ENCODE results near the gene APOB. TPM values are rescaled to one million over a fixed set of nuclear protein-coding genes. Genes with fewer than 3 reads are reported as not detected.

Gene APOB
- total RNA-seq, 3 donors from 2014 or later, result 3.2 to 5.6 (median 4.3) TPM

- intact Hi-C loops (cut with DNase I; ENCODE audit: low total_unique reads), result no loop called here
- H3K4me1 ChIP-seq, result no peaks in the 10 kb centered on the region
- no peak for DNase-seq (ENCODE audit: low spot score in 2 of 2)
- H3K36me3 ChIP-seq, result no peaks in the 10 kb centered on the region
- no peak overlapping the region for H3K4me3 ChIP-seq
- H3K9me3 ChIP-seq, result no peaks in the 10 kb centered on the region
- no peak for TF ChIP-seq POLR2A (IDR thresholded peaks at IDR 0.05)
- no peak for TF ChIP-seq CTCF (IDR thresholded peaks at IDR 0.05)
- no peak for TF ChIP-seq POLR2AphosphoS5 (IDR thresholded peaks at IDR 0.05)
- H3K27me3 ChIP-seq, result no peaks in the 10 kb centered on the region
- H3K27ac ChIP-seq, result no peak overlapping the region
Measured at GRCh38 chr2:21052044-21052443, 8.2 kb upstream of the APOB start.

DNA sequence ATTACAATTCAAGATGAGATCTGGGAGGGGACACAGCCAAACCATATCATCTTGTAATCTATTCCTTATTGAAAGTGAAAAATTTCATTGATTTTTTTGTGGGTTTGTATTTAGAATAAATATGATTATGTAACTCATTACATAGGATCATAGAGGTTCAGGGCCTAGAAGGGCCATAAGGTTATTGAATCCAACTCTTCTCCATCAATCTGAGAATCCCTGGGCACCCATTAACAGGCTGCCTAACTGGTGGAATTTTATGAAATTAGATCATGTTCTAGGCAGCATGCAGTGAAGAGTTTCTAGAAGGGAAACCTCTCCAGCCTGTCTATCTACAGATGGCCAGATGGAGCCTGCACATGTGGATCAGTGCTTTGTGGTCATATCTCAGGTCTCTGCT, 6.3 kb upstream of the APOB start:
- intact Hi-C loops (cut with DNase I; ENCODE audit: low total_unique reads), result no loop called here
- Histone ChIP-seq H3K27me3 (peaks cover 0 to 4% of the 10 kb centered on the region in 2 donors), H3K36me3 (no peaks in the 10 kb centered on the region), H3K4me1 (no peaks in the 10 kb centered on the region), H3K27ac (no peak overlapping the region), H3K4me3 (no peak overlapping the region), H3K9me3 (no peaks in the 10 kb centered on the region)
- DNase-seq (ENCODE audit: low spot score in 2 of 2), result no peak
- TF ChIP-seq POLR2A (IDR thresholded peaks at IDR 0.05) (no peak), CTCF (IDR thresholded peaks at IDR 0.05) (no peak), POLR2AphosphoS5 (IDR thresholded peaks at IDR 0.05) (no peak)

- no peaks in the 10 kb centered on the region for H3K9me3 ChIP-seq
- DNase-seq (ENCODE audit: low spot score in 2 of 2), result no peak
- H3K4me1 ChIP-seq, result no peaks in the 10 kb centered on the region
- H3K36me3 ChIP-seq, result no peaks in the 10 kb centered on the region
- intact Hi-C loops (cut with DNase I; ENCODE audit: low total_unique reads), result no loop called here
- peaks cover 0 to 23% of the 10 kb centered on the region in 2 donors for H3K27me3 ChIP-seq
- TF ChIP-seq POLR2A (IDR thresholded peaks at IDR 0.05) (no peak), CTCF (IDR thresholded peaks at IDR 0.05) (no peak), POLR2AphosphoS5 (IDR thresholded peaks at IDR 0.05) (no peak)
- H3K4me3 ChIP-seq, result no peak overlapping the region
- H3K27ac ChIP-seq, result no peak overlapping the region
Measured at GRCh38 chr2:21047141-21048009, 3.5 kb upstream of the APOB start.

GRCh38 chr2:21046506-21046905, 2.6 kb upstream of the APOB start:
- Histone ChIP-seq H3K27me3 (peaks cover 0 to 24% of the 10 kb centered on the region in 2 donors), H3K4me1 (no peaks in the 10 kb centered on the region), H3K9me3 (no peaks in the 10 kb centered on the region), H3K27ac (no peak overlapping the region), H3K4me3 (no peak overlapping the region), H3K36me3 (no peaks in the 10 kb centered on the region)
- TF ChIP-seq CTCF (IDR thresholded peaks at IDR 0.05) (no peak), POLR2AphosphoS5 (IDR thresholded peaks at IDR 0.05) (no peak), POLR2A (IDR thresholded peaks at IDR 0.05) (no peak)
- intact Hi-C loops (cut with DNase I; ENCODE audit: low total_unique reads), result no loop called here
- no peak for DNase-seq (ENCODE audit: low spot score in 2 of 2)

- no peaks in the 10 kb centered on the region for H3K36me3 ChIP-seq
- DNase-seq (ENCODE audit: low spot score in 2 of 2), result no peak
- intact Hi-C loops (cut with DNase I; ENCODE audit: low total_unique reads), result no loop called here
- H3K27me3 ChIP-seq, result peaks cover 0 to 28% of the 10 kb centered on the region in 2 donors
- H3K4me3 ChIP-seq, result no peak overlapping the region
- no peaks in the 10 kb centered on the region for H3K4me1 ChIP-seq
- TF ChIP-seq CTCF (IDR thresholded peaks at IDR 0.05) (no peak), POLR2A (IDR thresholded peaks at IDR 0.05) (no peak), POLR2AphosphoS5 (IDR thresholded peaks at IDR 0.05) (no peak)
- H3K9me3 ChIP-seq, result no peaks in the 10 kb centered on the region
- no peak overlapping the region for H3K27ac ChIP-seq
Measured at GRCh38 chr2:21044694-21045371, 960 bp upstream of the APOB start.

Measured in breast epithelium (tissue), 4 donors.